Measurements from ENCODE around the gene ATAT1. TPM values are rescaled to one million over a fixed set of nuclear protein-coding genes. Genes with fewer than 3 reads are reported as not detected.

ATAT1 gene
- total and polyA plus RNA-seq, 10 of the 15 experiments (the other 5 are each of a cell fraction or from before 2014, with no cell fraction given) = 1.1 to 14.2 (median 6.9) TPM

- Histone ChIP-seq H3K9me3 (replicated peaks; ENCODE audit: control insufficient read depth, insufficient read depth, low read length) (no peaks in the 10 kb centered on the region), H3K36me3 (ENCODE audit: control insufficient read depth in 2 of 2, insufficient read depth in 2 of 2, low read length in 1 of 2) (peaks cover 0 to 9% of the 10 kb centered on the region in 2 experiments; a peak in 3 of 4 replicates), H4K20me1 (ENCODE audit: control insufficient read depth, insufficient read depth) (peaks cover 5% of the 10 kb centered on the region; the same call in 1 of the 2 replicates), H3K4me3 (peak overlapping the region; percentile 100), H3K4me1 (ENCODE audit: control insufficient read depth, insufficient read depth, low read length) (peaks cover 18% of the 10 kb centered on the region), H3K27me3 (replicated peaks in 1 of 2; ENCODE audit: control insufficient read depth in 2 of 2, insufficient read depth in 2 of 2, low read length in 1 of 2) (no peaks in the 10 kb centered on the region), H3K27ac (ENCODE audit: control insufficient read depth, insufficient read depth) (peak overlapping the region; percentile 96), H3K9ac (ENCODE audit: control insufficient read depth, insufficient read depth, low read length) (peak overlapping the region; percentile 94), H3K4me2 (ENCODE audit: control insufficient read depth, insufficient read depth) (peak overlapping the region; percentile 89), H2AFZ (ENCODE audit: control insufficient read depth, low read depth, low read length) (no peak overlapping the region), H3K79me2 (ENCODE audit: control insufficient read depth, insufficient read depth, low read length) (peaks cover 100% of the 10 kb centered on the region)
- in situ Hi-C loops (cut with MboI) (loop anchor here (5.0 kb wide), 2 partner anchors 33 to 138 kb away; partner anchors contain the start of gene MDC1), intact Hi-C loops (cut with micrococcal nuclease; ENCODE audit: unreplicated experiment) (loop anchor here (5.0 kb wide), 2 partner anchors 143 to 193 kb away; no protein-coding TSS in a partner anchor)
- RAD21 ChIA-PET (ENCODE audit: unreplicated experiment) = interaction anchor here (0.8 to 14.2 kb wide), 5 partner anchors 36 to 155 kb away, joined by 3 to 232 read pairs (median 3); partner anchors contain the start of genes MDC1 and TUBB
- CTCF ChIA-PET = interaction anchor here (0.9 to 9.5 kb wide), 6 partner anchors 9 to 136 kb away, joined by 3 to 487 read pairs (median 4); partner anchors contain the start of genes DHX16, MDC1 and TUBB
- BruUV-seq (replicated peaks) = no TSS peak
- DNase-seq (ENCODE audit: low read depth, low spot score) (no peak), ATAC-seq (no peak), FAIRE-seq (no peak)
- POLR2A ChIA-PET = interaction anchor here (0.6 to 9.5 kb wide), 7 partner anchors 35 to 230 kb away, joined by 3 to 200 read pairs (median 4); partner anchors contain the start of genes MDC1, TUBB and VARS2
- WGBS (ENCODE audit: insufficient coverage, insufficient replicate concordance, low lambda C conversion rate, missing lambda C conversion rate) = under 1% methylated on average over 21 of the region's 21 CpGs
- SMC1A ChIA-PET (ENCODE audit: uncharacterized antibody, unreplicated experiment) = interaction anchor here (1.0 to 11.3 kb wide), 4 partner anchors 40 to 70 kb away, joined by 3 to 265 read pairs (median 4); partner anchors contain the start of genes MDC1 and TUBB
- 0 out of 2 replicates have a peak, but pooled peaks have one; percentile 7 for TF ChIP-seq YY1 (IDR thresholded peaks at IDR 0.05; ENCODE audit: low read depth, low read length)
- TF ChIP-seq PBX3 (IDR thresholded peaks at IDR 0.05; ENCODE audit: insufficient replicate concordance, low read depth, low read length) = peak; percentile 1
- no peak for TF ChIP-seq ZBTB40 (IDR thresholded peaks at IDR 0.05; ENCODE audit: borderline replicate concordance)
- 0 out of 4 replicates have a peak, but pooled peaks of 1 of the 2 experiments have one; percentile 44 for TF ChIP-seq ETV6 (conservative IDR thresholded peaks at IDR 0.05 in 1 of 2, IDR thresholded peaks at IDR 0.05 in 1 of 2; ENCODE audit: borderline replicate concordance in 1 of 2, low read depth in 1 of 2)
- TF ChIP-seq IKZF1 (conservative IDR thresholded peaks at IDR 0.05) = 0 out of 2 replicates have a peak, but pooled peaks have one; percentile 21
- peak in 1 of 2 experiments; percentile 30; a peak in 1 of 3 replicates for TF ChIP-seq EGR1 (IDR thresholded peaks at IDR 0.05; ENCODE audit: borderline replicate concordance in 1 of 2, low read depth in 2 of 2, low read length in 2 of 2)
- TF ChIP-seq SREBF2 (IDR thresholded peaks at IDR 0.05; ENCODE audit: low read length) = no peak
- TF ChIP-seq, protein P1, sequence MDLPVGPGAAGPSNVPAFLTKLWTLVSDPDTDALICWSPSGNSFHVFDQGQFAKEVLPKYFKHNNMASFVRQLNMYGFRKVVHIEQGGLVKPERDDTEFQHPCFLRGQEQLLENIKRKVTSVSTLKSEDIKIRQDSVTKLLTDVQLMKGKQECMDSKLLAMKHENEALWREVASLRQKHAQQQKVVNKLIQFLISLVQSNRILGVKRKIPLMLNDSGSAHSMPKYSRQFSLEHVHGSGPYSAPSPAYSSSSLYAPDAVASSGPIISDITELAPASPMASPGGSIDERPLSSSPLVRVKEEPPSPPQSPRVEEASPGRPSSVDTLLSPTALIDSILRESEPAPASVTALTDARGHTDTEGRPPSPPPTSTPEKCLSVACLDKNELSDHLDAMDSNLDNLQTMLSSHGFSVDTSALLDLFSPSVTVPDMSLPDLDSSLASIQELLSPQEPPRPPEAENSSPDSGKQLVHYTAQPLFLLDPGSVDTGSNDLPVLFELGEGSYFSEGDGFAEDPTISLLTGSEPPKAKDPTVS (IDR thresholded peaks at IDR 0.05; ENCODE audit: low read depth, low read length) = peak; percentile 91
- TF ChIP-seq ZNF217 (IDR thresholded peaks at IDR 0.05) = no peak
- TF ChIP-seq BRCA1 (IDR thresholded peaks at IDR 0.05; ENCODE audit: low read depth, low read length) = no peak
- peak in 1 of 2 experiments; percentile 13; a peak in 2 of 4 replicates for TF ChIP-seq IKZF2 (IDR thresholded peaks at IDR 0.05)
These were observed 57.9 kb downstream of the ATAT1 start for GRCh38 chr6:30684386-30685156.

Measured in GM12878 (cell line).